AG04450 (cell line): Measurements from ENCODE around the gene MYBPC3. TPM values are rescaled to one million over a fixed set of nuclear protein-coding genes. Genes with fewer than 3 reads are reported as not detected.

Source experiments
- CTCF ChIA-PET: fragments of 300-600, 350-600 bp; formaldehyde crosslinking; extraction: SDS; loops from one replicate; lab custom pipeline; 2022; ENCODE audit warnings: antibody characterized with exemption, inconsistent platforms; lab: Charles Lee
- POLR2A ChIA-PET: fragments of 350-600 bp; formaldehyde crosslinking; extraction: SDS; loops from one replicate; lab custom pipeline; 2021; ENCODE audit warnings: antibody characterized with exemption, inconsistent platforms; lab: Yijun Ruan, JAX
- DNase-seq: peaks from one replicate; pipeline ENCODE4 v3.0.0-alpha.2; 2011; ENCODE audit warnings: low read depth, low spot score
- H3K27ac ChIP-seq: one replicate; pipeline ENCODE4 v1.5.1; 2012; ENCODE audit warnings: low read depth, low read length, control low read depth
- H3K27me3 ChIP-seq: one replicate; pipeline ENCODE4 v1.6.0; 2012; ENCODE audit warnings: low read length; ENCODE audit not compliant: control insufficient read depth, insufficient read depth
- H3K4me3 ChIP-seq: 2 replicates; pipeline ENCODE4 v1.5.1; 2011; ENCODE audit warnings: mild to moderate bottlenecking, low read depth, low read length, control low read depth
- H3K9me3 ChIP-seq: 2 replicates; pipeline ENCODE4 v1.5.1; 2012; ENCODE audit warnings: low read length; ENCODE audit not compliant: control insufficient read depth, insufficient read depth
- polyA plus RNA-seq: library from polyadenylated mRNA; depleted of rRNA; stranded (reverse); fragments of >200 nt; gene quantifications from 2 replicates; pipeline ENCODE4 v1.2.3, GENCODE V29; 2011
- TF ChIP-seq, protein P1 (sequence below): IDR thresholded peaks from 2 replicates; pipeline ENCODE4 v1.5.1; 2011; ENCODE audit warnings: low read depth, low read length, control low read depth, inconsistent platforms

The MYBPC3 gene
- polyA plus RNA-seq, 1 experiment = not detected

DNA sequence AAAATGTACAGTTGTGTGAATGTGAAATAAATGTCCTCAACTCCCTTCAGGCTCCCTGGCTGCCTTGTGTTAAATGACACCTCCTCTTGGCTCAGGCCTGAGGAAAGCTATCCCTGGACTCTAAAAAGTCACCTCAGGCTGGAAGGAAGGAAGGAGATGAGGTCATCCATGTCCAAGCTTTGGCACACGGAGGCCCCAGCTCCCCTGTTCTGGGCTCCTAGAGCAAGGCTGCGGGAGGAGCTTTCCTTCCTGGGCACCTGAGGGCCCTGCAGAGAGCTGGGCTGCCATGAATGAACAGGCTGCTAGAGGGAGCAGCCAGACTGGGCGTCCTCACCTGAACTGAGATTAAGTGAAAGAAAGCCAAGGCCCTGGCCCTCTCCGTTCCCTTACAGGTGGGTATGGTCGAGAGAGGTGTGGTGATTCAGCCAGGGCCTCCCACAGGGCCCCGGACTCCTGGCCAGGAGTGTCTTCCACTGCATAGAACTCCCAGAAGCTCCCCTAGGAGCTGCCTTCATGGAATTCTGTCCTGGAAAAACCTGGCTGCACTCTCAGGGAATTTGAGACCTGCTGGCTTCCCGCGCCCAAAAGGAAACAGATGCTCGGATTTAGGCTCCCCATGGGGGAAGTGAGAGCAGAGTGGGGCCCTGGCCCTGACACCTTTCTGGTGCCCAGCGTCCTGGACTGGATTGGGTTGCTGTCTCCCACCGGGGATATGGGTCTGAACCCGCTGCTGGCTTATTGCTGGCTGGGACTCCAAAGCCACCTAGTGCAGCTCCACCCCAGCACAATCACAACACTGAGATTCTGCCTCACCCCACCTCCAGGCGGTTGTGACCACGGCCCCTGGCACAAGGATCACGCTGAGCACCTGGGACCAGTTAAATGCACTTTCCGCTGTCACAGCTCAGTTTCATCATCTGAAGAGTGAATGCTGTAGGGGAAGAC lies 22.2 kb downstream of the MYBPC3 start:
- POLR2A ChIA-PET = no interaction called here
- CTCF ChIA-PET = interaction anchor here (0.6 to 1.0 kb wide), 2 partner anchors 44 to 127 kb away, joined by 3 to 4 read pairs; no protein-coding TSS in a partner anchor

DNA sequence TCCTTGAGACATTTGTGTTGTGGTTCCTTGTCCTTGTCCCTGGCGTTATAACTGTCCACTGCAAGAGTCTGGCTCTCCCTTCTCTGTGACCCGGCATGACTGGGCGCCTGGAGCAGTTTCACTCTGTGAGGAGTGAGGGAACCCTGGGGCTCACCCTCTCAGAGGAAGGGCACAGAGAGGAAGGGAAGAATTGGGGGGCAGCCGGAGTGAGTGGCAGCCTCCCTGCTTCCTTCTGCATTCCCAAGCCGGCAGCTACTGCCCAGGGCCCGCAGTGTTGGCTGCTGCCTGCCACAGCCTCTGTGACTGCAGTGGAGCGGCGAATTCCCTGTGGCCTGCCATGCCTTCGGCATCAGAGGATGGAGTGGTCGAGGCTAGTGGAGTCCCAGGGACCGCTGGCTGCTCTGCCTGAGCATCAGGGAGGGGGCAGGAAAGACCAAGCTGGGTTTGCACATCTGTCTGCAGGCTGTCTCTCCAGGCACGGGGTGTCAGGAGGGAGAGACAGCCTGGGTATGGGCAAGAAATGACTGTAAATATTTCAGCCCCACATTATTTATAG lies 23.0 kb downstream of the MYBPC3 start:
- TF ChIP-seq, protein P1, sequence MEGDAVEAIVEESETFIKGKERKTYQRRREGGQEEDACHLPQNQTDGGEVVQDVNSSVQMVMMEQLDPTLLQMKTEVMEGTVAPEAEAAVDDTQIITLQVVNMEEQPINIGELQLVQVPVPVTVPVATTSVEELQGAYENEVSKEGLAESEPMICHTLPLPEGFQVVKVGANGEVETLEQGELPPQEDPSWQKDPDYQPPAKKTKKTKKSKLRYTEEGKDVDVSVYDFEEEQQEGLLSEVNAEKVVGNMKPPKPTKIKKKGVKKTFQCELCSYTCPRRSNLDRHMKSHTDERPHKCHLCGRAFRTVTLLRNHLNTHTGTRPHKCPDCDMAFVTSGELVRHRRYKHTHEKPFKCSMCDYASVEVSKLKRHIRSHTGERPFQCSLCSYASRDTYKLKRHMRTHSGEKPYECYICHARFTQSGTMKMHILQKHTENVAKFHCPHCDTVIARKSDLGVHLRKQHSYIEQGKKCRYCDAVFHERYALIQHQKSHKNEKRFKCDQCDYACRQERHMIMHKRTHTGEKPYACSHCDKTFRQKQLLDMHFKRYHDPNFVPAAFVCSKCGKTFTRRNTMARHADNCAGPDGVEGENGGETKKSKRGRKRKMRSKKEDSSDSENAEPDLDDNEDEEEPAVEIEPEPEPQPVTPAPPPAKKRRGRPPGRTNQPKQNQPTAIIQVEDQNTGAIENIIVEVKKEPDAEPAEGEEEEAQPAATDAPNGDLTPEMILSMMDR = no peak
- DNase-seq = no peak
- Histone ChIP-seq H3K27ac (no peak overlapping the region), H3K9me3 (no peaks in the 10 kb centered on the region), H3K27me3 (no peaks in the 10 kb centered on the region), H3K4me3 (no peak overlapping the region)
- CTCF ChIA-PET = interaction anchor here (1.0 kb wide), 1 partner anchor 45 kb away, joined by 4 read pairs; no protein-coding TSS in a partner anchor
- POLR2A ChIA-PET = no interaction called here

More for the DNA sequence above, 22.2 kb downstream of the MYBPC3 start:
- TF ChIP-seq, protein P1 = no peak
- no peak for DNase-seq
- Histone ChIP-seq H3K9me3 (no peaks in the 10 kb centered on the region; the same call in 1 of the 2 replicates), H3K27ac (no peak overlapping the region), H3K4me3 (no peak overlapping the region), H3K27me3 (no peaks in the 10 kb centered on the region)

GRCh38 chr11:47328449-47329390 lies 23.8 kb downstream of the MYBPC3 start:
- Histone ChIP-seq H3K27ac (no peak overlapping the region), H3K27me3 (no peaks in the 10 kb centered on the region), H3K9me3 (no peaks in the 10 kb centered on the region), H3K4me3 (no peak overlapping the region)
- DNase-seq = no peak
- ChIA-PET CTCF (no interaction called here), POLR2A (no interaction called here)
- TF ChIP-seq, protein P1 = no peak

DNA sequence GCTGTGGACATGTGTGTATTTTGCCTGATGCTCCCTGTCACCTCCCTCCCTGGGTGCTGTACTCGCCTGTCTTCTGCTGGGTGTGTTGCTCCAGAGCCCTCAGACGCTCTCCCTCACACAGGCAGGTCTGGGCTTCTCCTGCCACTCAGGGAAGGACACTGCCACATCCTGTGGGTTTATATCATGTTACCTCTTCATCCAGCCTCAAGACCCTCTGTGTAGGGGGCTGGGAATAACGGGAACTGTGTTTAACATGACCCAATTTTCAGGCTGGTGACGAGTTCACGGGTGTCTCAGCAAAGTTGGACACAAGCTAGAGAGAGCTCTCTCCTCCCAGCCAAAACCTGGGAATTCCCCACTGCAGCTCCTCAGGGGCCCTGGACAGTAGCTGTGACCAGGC lies 24.6 kb downstream of the MYBPC3 start:
- TF ChIP-seq, protein P1 = no peak
- ChIA-PET POLR2A (no interaction called here), CTCF (no interaction called here)
- H3K4me3 ChIP-seq = no peak overlapping the region
- no peaks in the 10 kb centered on the region for H3K27me3 ChIP-seq
- DNase-seq = no peak
- H3K9me3 ChIP-seq = no peaks in the 10 kb centered on the region
- H3K27ac ChIP-seq = no peak overlapping the region
